ENCODE measurements around the gene IL1RL1.

The IL1RL1 gene

DNA sequence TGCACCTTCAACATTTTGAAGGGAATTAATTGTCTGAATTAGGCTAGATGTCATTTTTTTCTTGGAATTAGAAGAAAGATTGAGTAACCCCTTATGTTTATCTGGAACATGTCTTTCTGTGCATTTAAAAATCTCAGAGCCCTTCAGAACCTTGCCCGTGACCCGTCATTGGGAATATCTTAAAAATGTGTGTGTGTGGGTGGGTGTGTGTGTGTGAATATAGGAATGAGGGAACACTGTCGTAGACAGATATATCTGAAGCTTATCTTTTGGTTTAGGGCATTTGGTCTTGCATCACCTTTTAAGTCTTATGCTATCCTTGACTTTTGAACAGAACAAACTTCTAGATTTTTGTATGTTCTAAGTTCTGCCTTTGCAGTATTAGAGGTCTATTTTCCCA, 13.5 kb upstream of the IL1RL1 start:
- TF ChIP-seq JUND (IDR thresholded peaks at IDR 0.05; ENCODE audit: low read depth) = no peak
- in situ Hi-C loops (cut with HindIII; ENCODE audit: low pct_unique_long_range_greater_than_20kb, low sequenced_read_pairs) = no loop called here
- DNase-seq (ENCODE audit: low read depth in 1 of 2, low spot score in 1 of 2) = no peak

DNA sequence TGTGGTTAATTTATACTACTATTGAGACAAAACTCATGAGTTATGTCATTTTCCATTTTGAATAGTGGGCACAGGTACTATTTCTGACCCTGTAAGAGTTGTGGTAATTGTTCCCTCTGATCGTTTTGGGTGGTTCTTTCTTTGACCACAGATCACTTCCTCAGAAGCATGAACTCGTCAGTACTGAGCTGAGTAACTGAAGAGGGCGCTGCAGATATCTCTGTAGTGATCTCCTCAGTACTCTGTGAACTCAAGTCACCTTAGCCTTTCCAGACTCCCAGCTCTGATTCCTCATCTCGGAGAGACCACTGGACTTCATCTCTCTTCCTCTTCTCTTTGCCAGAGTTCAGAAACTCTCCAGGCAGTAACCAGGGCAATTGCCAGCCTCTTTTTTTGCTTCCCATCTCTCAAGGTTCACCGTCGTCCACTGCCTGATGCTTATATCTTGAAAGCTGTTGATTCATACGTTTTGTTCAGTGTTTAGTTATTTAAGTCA, 9.4 kb upstream of the IL1RL1 start:
- DNase-seq (ENCODE audit: low read depth in 1 of 2, low spot score in 1 of 2) = no peak
- in situ Hi-C loops (cut with HindIII; ENCODE audit: low pct_unique_long_range_greater_than_20kb, low sequenced_read_pairs) = no loop called here
- TF ChIP-seq JUND (IDR thresholded peaks at IDR 0.05; ENCODE audit: low read depth) = no peak

DNA sequence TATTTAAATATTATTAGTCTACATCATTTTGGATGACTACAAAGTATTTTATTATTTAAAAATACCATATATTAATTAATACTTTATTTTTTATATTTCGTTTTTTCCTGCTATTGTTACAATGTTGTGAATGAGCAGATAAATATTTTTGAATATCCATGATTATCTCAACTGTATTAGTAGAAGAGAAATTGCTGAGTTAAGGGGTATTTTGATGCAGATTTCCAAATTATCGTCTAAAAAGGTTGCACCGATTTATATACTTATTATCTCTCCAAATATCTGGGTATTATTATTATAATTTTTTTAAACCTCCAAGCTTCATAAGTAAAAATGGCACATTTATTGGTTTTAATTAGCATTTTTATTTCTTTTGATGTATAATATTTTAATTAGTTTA, 8.9 kb upstream of the IL1RL1 start:
- DNase-seq (ENCODE audit: low read depth in 1 of 2, low spot score in 1 of 2) = no peak
- in situ Hi-C loops (cut with HindIII; ENCODE audit: low pct_unique_long_range_greater_than_20kb, low sequenced_read_pairs) = no loop called here
- TF ChIP-seq JUND (IDR thresholded peaks at IDR 0.05; ENCODE audit: low read depth) = no peak

DNA sequence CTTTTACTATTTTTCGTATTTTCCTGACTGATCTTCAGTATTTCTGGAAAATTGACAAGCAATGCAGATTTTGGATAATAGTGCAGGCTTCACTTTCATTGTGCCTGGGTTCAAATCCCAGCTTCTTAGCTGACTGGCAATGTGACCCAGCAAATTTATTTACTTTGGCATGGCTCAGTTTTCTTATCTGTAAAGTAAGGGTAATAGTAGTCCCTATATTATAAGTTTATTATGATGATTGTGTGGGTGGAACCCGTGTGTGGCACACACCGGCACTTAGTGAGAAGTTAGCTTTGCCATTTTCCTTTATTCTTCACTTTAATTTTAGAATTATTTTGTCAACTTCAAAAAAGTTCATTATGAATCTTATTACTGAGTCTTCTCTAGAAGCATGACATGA, 7.8 kb upstream of the IL1RL1 start:
- no peak for DNase-seq (ENCODE audit: low read depth in 1 of 2, low spot score in 1 of 2)
- in situ Hi-C loops (cut with HindIII; ENCODE audit: low pct_unique_long_range_greater_than_20kb, low sequenced_read_pairs) = no loop called here
- TF ChIP-seq JUND (IDR thresholded peaks at IDR 0.05; ENCODE audit: low read depth) = no peak

DNA sequence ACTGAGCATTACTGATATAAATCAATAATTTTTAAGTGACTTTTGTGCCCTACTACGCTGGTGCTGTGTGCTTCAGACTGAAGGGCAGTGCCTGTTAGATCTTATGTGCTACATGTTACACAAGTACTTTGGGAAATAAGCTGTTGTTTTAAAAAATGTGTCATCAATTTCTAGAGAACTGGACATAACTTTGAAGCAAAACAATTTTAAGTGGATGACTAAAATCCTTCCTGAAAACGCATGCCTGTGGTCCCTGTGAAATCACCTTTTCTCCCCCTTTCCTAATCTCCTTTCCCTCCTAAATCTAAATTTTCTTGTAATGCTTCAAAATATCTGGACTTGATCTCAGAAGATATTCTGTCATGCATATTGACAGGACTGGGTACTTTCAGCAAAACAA, 7.1 kb upstream of the IL1RL1 start:
- no peak for TF ChIP-seq JUND (IDR thresholded peaks at IDR 0.05; ENCODE audit: low read depth)
- DNase-seq (ENCODE audit: low read depth in 1 of 2, low spot score in 1 of 2) = no peak
- in situ Hi-C loops (cut with HindIII; ENCODE audit: low pct_unique_long_range_greater_than_20kb, low sequenced_read_pairs) = no loop called here

DNA sequence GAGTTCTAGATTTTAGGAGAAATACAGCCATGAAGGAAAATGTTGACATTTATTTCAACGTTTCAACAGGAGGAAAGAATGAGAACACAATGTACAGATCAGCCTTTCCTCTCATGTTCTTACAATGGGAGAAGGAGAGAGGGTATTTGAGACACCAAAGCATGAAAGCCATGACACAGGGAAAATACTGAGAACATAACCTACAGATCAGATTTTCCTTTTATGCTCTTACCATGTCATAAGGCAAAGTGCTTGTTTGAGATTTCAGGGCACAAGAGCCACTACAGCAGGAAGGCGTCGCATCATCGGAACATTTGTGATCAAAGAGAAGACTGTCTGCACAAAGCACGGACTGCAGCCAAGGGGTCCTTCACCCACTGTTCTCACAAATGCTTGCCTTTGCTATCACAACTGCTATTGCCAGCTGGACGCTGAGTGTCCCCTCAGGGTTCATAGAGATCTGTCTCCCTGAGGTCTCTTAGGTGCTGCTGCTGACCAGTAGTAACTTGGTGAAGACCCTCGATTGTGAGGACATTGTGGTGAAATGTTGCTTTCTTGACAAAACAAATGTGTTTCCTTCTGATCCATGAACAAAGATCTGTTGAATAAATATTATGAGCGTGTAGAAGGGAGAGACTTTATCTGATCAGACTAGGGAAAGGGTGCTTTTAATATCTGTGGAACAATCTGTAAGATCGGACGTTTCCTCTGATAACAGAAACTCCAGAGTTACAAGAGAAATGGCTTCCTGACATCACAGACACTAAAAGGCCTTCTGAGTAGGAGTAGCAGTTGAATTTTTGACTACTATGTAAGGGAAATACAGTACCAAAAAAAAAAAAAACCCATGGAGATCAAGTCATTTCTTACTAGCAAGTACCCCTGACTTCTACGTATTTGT, 6.4 kb upstream of the IL1RL1 start:
- TF ChIP-seq JUND (IDR thresholded peaks at IDR 0.05; ENCODE audit: low read depth) = no peak
- in situ Hi-C loops (cut with HindIII; ENCODE audit: low pct_unique_long_range_greater_than_20kb, low sequenced_read_pairs) = no loop called here
- DNase-seq (ENCODE audit: low read depth in 1 of 2, low spot score in 1 of 2) = no peak

DNA sequence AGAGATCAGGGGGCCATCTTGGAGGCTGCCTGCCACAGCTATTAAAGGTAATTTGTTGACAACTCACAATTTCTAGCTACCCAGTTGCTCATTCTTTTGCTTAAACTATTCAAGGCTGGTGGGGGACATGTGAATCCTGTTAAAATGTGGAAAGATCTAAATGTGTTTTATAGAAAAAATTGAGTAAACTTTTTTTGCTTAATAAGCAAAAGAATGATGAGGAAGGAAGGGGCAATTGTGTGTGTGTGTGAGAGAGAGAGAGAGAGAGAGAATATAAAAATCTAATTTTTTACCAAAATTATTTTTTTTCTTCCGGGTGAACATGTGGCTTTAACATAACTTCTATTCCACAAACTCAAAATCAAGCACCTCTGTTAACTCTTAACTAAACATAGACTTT, 5.2 kb upstream of the IL1RL1 start:
- no peak for TF ChIP-seq JUND (IDR thresholded peaks at IDR 0.05; ENCODE audit: low read depth)
- in situ Hi-C loops (cut with HindIII; ENCODE audit: low pct_unique_long_range_greater_than_20kb, low sequenced_read_pairs) = no loop called here
- no peak for DNase-seq (ENCODE audit: low read depth in 1 of 2, low spot score in 1 of 2)

DNA sequence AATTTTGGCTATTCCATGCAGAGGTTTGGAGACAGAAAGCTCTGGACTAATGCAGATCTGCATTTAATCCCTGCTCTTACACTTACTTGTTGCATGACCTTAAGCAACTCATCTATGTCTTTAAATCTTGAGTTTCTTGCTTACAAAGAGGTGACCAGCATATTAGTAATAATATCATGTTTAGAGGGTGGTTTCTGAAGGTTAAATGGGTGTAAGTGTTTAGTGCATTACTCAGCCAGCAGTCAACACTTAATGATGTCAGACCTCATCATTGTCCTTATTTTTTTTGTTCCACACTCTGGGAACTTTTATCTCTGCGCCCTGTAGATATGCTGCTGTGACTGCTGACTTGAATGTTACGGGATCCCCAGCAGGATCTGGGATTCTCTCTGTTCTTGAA, 1.7 kb downstream of the IL1RL1 start:
- in situ Hi-C loops (cut with HindIII; ENCODE audit: low pct_unique_long_range_greater_than_20kb, low sequenced_read_pairs) = no loop called here
- DNase-seq (ENCODE audit: low read depth in 1 of 2, low spot score in 1 of 2) = no peak
- TF ChIP-seq JUND (IDR thresholded peaks at IDR 0.05; ENCODE audit: low read depth) = no peak

DNA sequence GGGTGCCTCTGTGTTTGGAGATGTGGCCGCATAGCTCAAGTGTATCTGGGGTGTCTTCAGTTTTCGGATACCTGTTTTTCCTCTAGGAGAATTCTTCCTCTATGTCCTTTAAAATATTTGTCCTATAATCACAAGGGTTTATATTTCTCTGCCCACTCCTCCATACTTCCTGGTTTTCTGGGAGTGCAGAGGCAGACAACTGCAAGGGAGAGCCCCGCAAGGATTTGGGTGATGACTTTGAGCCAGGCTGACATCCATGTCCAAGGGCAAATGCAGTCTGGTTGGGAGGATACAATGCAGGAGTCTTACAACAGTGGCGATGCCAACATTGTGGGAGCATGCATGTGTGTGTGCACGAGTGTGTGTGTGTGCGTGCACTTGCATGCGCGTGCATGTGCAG, 2.1 kb downstream of the IL1RL1 start:
- TF ChIP-seq JUND (IDR thresholded peaks at IDR 0.05; ENCODE audit: low read depth) = no peak
- in situ Hi-C loops (cut with HindIII; ENCODE audit: low pct_unique_long_range_greater_than_20kb, low sequenced_read_pairs) = no loop called here
- no peak for DNase-seq (ENCODE audit: low read depth in 1 of 2, low spot score in 1 of 2)

DNA sequence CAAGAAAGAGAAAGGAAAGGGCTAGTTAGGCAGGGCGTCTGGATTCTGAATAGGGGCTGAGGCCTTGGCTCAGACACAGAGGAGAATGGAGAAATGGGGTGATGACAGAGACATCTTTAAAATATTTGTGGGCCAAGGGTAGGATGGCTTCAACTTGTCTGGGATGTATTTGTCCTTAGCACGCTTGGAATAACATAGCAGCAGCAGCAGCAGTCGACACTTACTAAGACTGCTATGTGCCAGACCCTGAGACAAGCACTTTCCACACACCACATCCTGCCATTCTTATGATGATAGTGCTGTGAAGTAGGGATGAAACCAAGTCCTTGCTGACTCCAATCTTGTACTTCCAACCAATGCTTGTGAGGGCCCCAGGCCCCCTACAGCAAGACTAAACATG, 2.6 kb downstream of the IL1RL1 start:
- no peak for TF ChIP-seq JUND (IDR thresholded peaks at IDR 0.05; ENCODE audit: low read depth)
- in situ Hi-C loops (cut with HindIII; ENCODE audit: low pct_unique_long_range_greater_than_20kb, low sequenced_read_pairs) = no loop called here
- DNase-seq (ENCODE audit: low read depth in 1 of 2, low spot score in 1 of 2) = no peak

DNA sequence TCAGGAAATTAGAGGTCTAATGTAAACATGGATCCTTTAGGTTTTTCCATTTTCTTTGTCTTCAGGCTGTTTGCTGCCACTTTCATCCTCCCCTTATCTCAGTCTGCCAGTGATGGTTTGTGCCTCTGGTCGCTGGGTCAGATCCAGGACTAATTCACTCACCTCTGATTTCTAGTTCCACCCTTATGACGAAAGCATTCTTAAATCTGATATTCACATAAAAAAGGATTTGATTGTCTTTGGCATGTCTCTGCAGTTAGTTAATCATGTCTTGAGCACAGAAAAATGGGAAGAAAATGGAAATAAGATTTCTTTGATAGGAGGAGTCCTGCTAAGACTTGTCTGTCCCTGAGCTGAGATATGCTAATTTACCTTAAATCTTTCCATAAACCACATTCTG, 4.6 kb downstream of the IL1RL1 start:
- in situ Hi-C loops (cut with HindIII; ENCODE audit: low pct_unique_long_range_greater_than_20kb, low sequenced_read_pairs) = no loop called here
- TF ChIP-seq JUND (IDR thresholded peaks at IDR 0.05; ENCODE audit: low read depth) = no peak
- DNase-seq (ENCODE audit: low read depth in 1 of 2, low spot score in 1 of 2) = no peak

DNA sequence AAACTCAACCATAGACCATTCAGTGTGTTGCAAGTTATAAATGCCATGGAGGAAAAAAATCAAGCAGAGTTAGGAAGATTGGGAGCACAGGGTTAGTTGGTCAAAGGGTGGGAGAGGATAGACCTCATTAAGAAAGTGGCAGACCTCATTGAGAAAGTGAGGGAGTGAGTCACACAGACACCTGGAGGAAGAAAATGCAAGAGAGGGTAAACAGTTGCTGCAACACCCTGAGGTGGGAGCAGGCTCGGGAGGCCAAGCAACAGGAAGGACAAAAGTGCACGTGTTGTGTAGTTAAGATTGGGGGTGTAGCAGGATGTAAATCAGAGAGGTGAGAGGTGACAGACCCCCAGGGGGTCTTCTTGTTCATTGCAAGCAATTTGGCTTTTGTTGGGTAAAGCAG, 6.4 kb downstream of the IL1RL1 start:
- TF ChIP-seq JUND (IDR thresholded peaks at IDR 0.05; ENCODE audit: low read depth) = no peak
- in situ Hi-C loops (cut with HindIII; ENCODE audit: low pct_unique_long_range_greater_than_20kb, low sequenced_read_pairs) = no loop called here
- no peak for DNase-seq (ENCODE audit: low read depth in 1 of 2, low spot score in 1 of 2)

DNA sequence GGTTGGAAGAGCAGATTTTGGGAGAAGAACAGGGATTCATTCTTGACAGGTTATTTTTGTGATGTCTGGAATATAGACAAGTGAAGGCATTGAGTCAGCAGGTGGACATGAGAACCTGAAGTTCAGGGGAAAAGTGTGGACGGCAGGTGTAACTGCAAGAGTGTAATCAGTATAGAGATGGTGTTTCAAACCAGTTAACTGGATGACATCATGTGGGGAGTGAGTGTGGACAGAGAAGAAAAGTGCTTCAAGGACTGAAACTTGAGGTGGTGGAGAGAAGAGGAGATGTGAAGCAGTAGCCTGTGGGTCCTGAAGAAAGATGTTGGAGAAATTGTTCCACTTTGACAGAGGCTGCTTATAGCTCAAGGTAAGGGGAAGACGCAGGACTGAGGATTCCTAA, 7.1 kb downstream of the IL1RL1 start:
- TF ChIP-seq JUND (IDR thresholded peaks at IDR 0.05; ENCODE audit: low read depth) = no peak
- in situ Hi-C loops (cut with HindIII; ENCODE audit: low pct_unique_long_range_greater_than_20kb, low sequenced_read_pairs) = no loop called here

More for the DNA sequence above, 7.1 kb downstream of the IL1RL1 start:
- no peak for DNase-seq (ENCODE audit: low read depth in 1 of 2, low spot score in 1 of 2)
